ENCODE measurements around the gene NKIRAS2.

The NKIRAS2 gene

GRCh38 chr17:42058063-42058462, 38.2 kb downstream of the NKIRAS2 start:
- no peak overlapping the region for H3K9ac ChIP-seq (ENCODE audit: low read depth, low read length)
- H3K4me3 ChIP-seq (ENCODE audit: low read depth, low read length) = no peak overlapping the region
- no peaks in the 10 kb centered on the region for H3K9me3 ChIP-seq (ENCODE audit: control insufficient read depth, insufficient read depth, low read length)
- no peak overlapping the region for H3K27ac ChIP-seq (ENCODE audit: low read depth, low read length)
- H3K4me1 ChIP-seq (ENCODE audit: control insufficient read depth, insufficient read depth, low read length) = peaks cover 19% of the 10 kb centered on the region
- H3K27me3 ChIP-seq (ENCODE audit: control insufficient read depth, insufficient read depth, low read length) = no peaks in the 10 kb centered on the region
- no peaks in the 10 kb centered on the region for H3K36me3 ChIP-seq (ENCODE audit: control insufficient read depth, insufficient read depth, low read length)

- H3K27ac ChIP-seq (ENCODE audit: low read depth, low read length) = no peak overlapping the region
- no peak overlapping the region for H3K9ac ChIP-seq (ENCODE audit: low read depth, low read length)
- no peaks in the 10 kb centered on the region for H3K27me3 ChIP-seq (ENCODE audit: control insufficient read depth, insufficient read depth, low read length)
- no peaks in the 10 kb centered on the region for H3K9me3 ChIP-seq (ENCODE audit: control insufficient read depth, insufficient read depth, low read length)
- H3K4me3 ChIP-seq (ENCODE audit: low read depth, low read length) = no peak overlapping the region
- peaks cover 17% of the 10 kb centered on the region; the same call in 1 of the 2 replicates for H3K4me1 ChIP-seq (ENCODE audit: control insufficient read depth, insufficient read depth, low read length)
- H3K36me3 ChIP-seq (ENCODE audit: control insufficient read depth, insufficient read depth, low read length) = no peaks in the 10 kb centered on the region
Measured at GRCh38 chr17:42059815-42060214, 39.9 kb downstream of the NKIRAS2 start.

- Histone ChIP-seq H3K27me3 (ENCODE audit: control insufficient read depth, insufficient read depth, low read length) (no peaks in the 10 kb centered on the region), H3K4me3 (ENCODE audit: low read depth, low read length) (no peak overlapping the region), H3K9ac (ENCODE audit: low read depth, low read length) (no peak overlapping the region), H3K36me3 (ENCODE audit: control insufficient read depth, insufficient read depth, low read length) (no peaks in the 10 kb centered on the region), H3K27ac (ENCODE audit: low read depth, low read length) (no peak overlapping the region), H3K4me1 (ENCODE audit: control insufficient read depth, insufficient read depth, low read length) (peaks cover 13% of the 10 kb centered on the region; the same call in 1 of the 2 replicates), H3K9me3 (ENCODE audit: control insufficient read depth, insufficient read depth, low read length) (no peaks in the 10 kb centered on the region)
Measured at GRCh38 chr17:42060231-42060630, 40.3 kb downstream of the NKIRAS2 start.

DNA sequence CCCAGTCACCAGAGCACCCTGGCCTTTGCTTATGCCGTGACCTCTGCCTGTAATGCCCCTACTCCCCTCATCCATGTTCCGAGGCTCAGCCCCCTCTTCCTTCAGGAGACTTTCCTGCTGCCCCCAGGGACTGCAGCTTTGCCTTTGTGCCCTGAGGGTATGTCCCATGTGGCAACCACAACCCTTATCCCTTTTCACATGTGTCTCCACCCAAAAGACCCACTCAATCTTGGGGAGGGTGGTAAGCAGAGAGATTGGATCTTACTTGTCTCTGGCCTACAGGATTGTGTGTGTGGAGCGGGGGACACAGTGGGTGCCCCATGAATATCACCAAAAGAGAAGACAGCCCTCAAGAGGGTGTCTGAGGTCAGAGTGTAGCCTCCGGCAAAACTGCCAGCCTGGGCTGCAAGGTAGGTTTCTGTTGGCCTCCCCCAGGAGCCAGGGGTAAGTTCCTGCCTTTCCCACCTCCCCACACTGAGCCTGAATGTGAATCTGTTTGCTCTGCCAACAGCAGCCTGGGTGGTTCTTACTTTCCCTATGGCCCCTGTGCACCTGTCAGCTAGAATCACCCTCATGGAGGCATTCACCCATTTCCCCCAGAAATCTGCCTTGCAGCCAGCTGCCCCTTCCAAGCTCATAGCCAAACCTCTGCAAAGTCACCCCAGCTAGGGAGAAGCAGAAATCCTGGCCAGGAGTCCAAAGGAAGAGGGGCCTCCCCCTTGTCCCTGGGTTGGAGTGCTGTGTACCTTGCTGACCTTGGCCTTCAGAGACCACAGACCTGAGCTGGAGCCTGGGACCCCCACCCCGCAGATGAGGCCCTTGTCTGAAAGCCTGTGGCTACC, 42.0 kb downstream of the NKIRAS2 start:
- Histone ChIP-seq H3K36me3 (ENCODE audit: control insufficient read depth, insufficient read depth, low read length) (no peaks in the 10 kb centered on the region), H3K27me3 (ENCODE audit: control insufficient read depth, insufficient read depth, low read length) (no peaks in the 10 kb centered on the region), H3K9ac (ENCODE audit: low read depth, low read length) (no peak overlapping the region)

DNA sequence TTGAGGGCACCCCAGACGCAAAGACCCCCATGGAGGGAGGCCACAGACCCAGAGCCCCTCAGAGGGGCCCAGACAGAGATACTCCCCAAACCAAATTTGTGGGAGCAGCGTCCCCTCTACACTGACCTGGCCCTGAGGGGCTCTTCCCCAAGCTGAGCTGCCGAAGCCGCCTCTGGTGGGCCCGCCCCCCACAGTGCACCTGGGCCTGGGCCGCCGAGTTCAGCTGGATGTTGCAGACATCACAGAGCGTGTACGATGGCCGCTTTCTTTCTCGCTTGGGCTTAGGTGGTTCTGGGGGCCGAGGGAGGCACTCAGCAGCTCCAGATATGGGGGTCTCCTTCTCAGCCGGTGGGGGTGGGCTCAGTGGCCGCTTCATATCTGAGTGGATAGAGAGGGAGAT, 42.8 kb downstream of the NKIRAS2 start:
- Histone ChIP-seq H3K9me3 (ENCODE audit: control insufficient read depth, insufficient read depth, low read length) (no peaks in the 10 kb centered on the region), H3K9ac (ENCODE audit: low read depth, low read length) (no peak overlapping the region), H3K36me3 (ENCODE audit: control insufficient read depth, insufficient read depth, low read length) (no peaks in the 10 kb centered on the region), H3K4me1 (ENCODE audit: control insufficient read depth, insufficient read depth, low read length) (peaks cover 11% of the 10 kb centered on the region; the same call in 1 of the 2 replicates), H3K27ac (ENCODE audit: low read depth, low read length) (no peak overlapping the region), H3K27me3 (ENCODE audit: control insufficient read depth, insufficient read depth, low read length) (no peaks in the 10 kb centered on the region), H3K4me3 (ENCODE audit: low read depth, low read length) (no peak overlapping the region)

More for the DNA sequence above, 42.0 kb downstream of the NKIRAS2 start:
- Histone ChIP-seq H3K27ac (ENCODE audit: low read depth, low read length) (no peak overlapping the region), H3K4me1 (ENCODE audit: control insufficient read depth, insufficient read depth, low read length) (peaks cover 11% of the 10 kb centered on the region; the same call in 1 of the 2 replicates), H3K9me3 (ENCODE audit: control insufficient read depth, insufficient read depth, low read length) (no peaks in the 10 kb centered on the region), H3K4me3 (ENCODE audit: low read depth, low read length) (no peak overlapping the region)

DNA sequence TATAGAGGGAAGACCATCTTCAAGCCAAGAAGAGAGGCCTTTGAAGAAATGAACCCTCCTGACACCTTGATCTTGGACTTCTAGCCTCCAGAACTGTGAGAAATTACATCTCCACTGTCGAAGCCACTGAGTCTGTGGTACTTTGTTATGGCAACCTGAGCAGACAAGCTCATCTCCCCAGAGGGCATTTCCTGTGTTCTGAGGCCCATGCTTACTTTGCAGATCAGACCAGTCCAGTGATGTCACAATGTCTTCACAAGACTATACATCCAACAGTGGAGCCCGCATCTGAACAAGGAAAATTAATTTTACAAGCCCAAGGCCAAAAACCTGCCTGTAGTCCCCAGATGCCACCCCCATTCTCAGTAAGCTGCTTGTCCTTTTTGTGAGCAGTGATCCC, 45.3 kb downstream of the NKIRAS2 start:
- peaks cover 11% of the 10 kb centered on the region; the same call in 1 of the 2 replicates for H3K4me1 ChIP-seq (ENCODE audit: control insufficient read depth, insufficient read depth, low read length)
- no peaks in the 10 kb centered on the region for H3K36me3 ChIP-seq (ENCODE audit: control insufficient read depth, insufficient read depth, low read length)
- no peaks in the 10 kb centered on the region for H3K9me3 ChIP-seq (ENCODE audit: control insufficient read depth, insufficient read depth, low read length)
- H3K27me3 ChIP-seq (ENCODE audit: control insufficient read depth, insufficient read depth, low read length) = no peaks in the 10 kb centered on the region
- H3K9ac ChIP-seq (ENCODE audit: low read depth, low read length) = no peak overlapping the region
- H3K27ac ChIP-seq (ENCODE audit: low read depth, low read length) = no peak overlapping the region
- no peak overlapping the region for H3K4me3 ChIP-seq (ENCODE audit: low read depth, low read length)

DNA sequence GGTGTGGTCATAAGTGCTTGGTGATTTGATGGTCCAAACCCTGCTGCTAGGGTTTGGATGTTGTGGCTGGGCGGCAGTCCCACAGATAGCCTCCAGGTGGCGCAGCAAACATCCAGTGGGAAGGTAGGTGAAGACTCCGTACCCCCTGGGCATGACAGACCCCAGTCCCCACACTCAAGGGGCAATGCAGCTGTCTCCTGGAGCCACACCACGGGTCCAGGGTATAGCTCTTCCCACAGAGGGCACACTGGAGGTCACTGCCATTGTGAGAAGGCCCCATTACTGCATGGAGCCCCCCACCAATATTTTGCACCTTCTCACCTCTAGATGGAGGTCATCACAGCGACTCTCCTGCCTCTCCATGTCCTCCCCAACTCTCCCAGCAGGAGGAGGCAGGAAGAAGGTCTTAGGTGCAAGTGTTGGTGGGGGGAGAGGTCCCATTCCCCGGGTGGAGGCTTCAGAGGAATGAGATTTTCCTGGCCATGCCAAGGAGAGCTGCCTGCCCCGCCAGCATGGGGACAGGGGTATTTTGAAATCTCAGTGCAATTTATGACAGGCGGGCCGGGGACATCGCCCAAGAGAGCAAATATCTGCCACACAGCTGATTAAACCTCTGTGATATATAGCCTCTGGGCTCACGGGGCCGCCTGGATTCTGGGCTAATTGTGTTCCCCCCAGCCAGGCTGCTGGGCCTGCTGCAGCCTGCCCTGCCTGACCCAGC, 47.6 kb downstream of the NKIRAS2 start:
- H3K9me3 ChIP-seq (ENCODE audit: control insufficient read depth, insufficient read depth, low read length) = no peaks in the 10 kb centered on the region
- H3K4me3 ChIP-seq (ENCODE audit: low read depth, low read length) = no peak overlapping the region
- H3K27ac ChIP-seq (ENCODE audit: low read depth, low read length) = no peak overlapping the region
- H3K27me3 ChIP-seq (ENCODE audit: control insufficient read depth, insufficient read depth, low read length) = peaks cover 14% of the 10 kb centered on the region
- no peaks in the 10 kb centered on the region for H3K36me3 ChIP-seq (ENCODE audit: control insufficient read depth, insufficient read depth, low read length)
- H3K9ac ChIP-seq (ENCODE audit: low read depth, low read length) = no peak overlapping the region
- peaks cover 4% of the 10 kb centered on the region; the same call in 1 of the 2 replicates for H3K4me1 ChIP-seq (ENCODE audit: control insufficient read depth, insufficient read depth, low read length)

GRCh38 chr17:42068979-42069378, 49.1 kb downstream of the NKIRAS2 start:
- H3K4me3 ChIP-seq (ENCODE audit: low read depth, low read length) = no peak overlapping the region
- no peaks in the 10 kb centered on the region for H3K4me1 ChIP-seq (ENCODE audit: control insufficient read depth, insufficient read depth, low read length)
- H3K9me3 ChIP-seq (ENCODE audit: control insufficient read depth, insufficient read depth, low read length) = no peaks in the 10 kb centered on the region
- H3K9ac ChIP-seq (ENCODE audit: low read depth, low read length) = no peak overlapping the region
- H3K27ac ChIP-seq (ENCODE audit: low read depth, low read length) = no peak overlapping the region
- H3K27me3 ChIP-seq (ENCODE audit: control insufficient read depth, insufficient read depth, low read length) = peaks cover 24% of the 10 kb centered on the region
- H3K36me3 ChIP-seq (ENCODE audit: control insufficient read depth, insufficient read depth, low read length) = no peaks in the 10 kb centered on the region

GRCh38 chr17:42071810-42072209, 51.9 kb downstream of the NKIRAS2 start:
- H3K4me3 ChIP-seq (ENCODE audit: low read depth, low read length) = peak overlapping the region; percentile 68
- no peaks in the 10 kb centered on the region for H3K4me1 ChIP-seq (ENCODE audit: control insufficient read depth, insufficient read depth, low read length)
- H3K27me3 ChIP-seq (ENCODE audit: control insufficient read depth, insufficient read depth, low read length) = peaks cover 24% of the 10 kb centered on the region
- no peak overlapping the region for H3K27ac ChIP-seq (ENCODE audit: low read depth, low read length)
- H3K9ac ChIP-seq (ENCODE audit: low read depth, low read length) = no peak overlapping the region
- no peaks in the 10 kb centered on the region for H3K36me3 ChIP-seq (ENCODE audit: control insufficient read depth, insufficient read depth, low read length)
- no peaks in the 10 kb centered on the region for H3K9me3 ChIP-seq (ENCODE audit: control insufficient read depth, insufficient read depth, low read length)

DNA sequence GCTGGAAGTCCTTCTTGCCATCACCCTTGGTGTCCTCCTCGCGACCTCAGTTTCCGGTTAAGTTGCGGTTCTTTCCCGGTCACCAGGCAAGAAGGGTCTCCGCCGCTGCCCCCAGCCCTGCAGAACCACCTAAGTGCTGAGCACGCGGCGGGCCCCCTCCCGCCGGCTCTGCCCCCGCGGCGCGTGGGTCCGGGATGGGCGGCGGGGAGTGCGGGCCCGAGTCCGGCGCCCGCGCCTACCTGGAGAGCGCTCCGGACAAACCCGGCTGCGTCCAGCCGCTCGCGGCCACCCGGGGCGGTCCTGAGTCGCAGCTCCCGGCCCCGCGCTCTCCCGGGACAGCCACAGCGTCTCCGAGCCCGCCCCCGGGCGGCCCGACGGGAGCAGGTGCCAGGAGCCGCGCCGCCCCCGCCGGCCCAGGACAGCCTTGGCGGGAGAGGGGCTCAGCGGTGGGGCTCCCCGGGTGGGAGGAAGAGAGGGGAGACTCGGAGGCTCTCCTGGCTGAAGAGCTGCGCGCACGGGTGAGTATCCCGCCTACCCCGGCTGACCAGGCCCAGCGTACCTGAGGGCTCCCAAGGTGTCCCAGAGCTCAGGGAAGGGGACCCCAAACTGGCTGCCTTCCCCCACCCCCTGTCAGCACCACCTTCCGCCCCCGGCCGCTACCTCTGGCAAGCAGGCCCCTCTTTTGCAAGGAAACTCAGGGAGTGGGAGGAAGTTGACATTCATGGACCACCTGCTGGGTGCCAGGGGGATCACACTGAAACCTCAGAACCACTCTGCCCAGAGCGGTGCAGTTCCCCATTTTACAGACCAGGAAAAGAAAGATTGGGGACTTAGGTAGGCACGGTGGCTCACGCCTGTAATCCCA, 52.7 kb downstream of the NKIRAS2 start:
- Histone ChIP-seq H3K4me3 (ENCODE audit: low read depth, low read length) (peak overlapping the region; percentile 68), H3K27me3 (ENCODE audit: control insufficient read depth, insufficient read depth, low read length) (peaks cover 24% of the 10 kb centered on the region), H3K36me3 (ENCODE audit: control insufficient read depth, insufficient read depth, low read length) (no peaks in the 10 kb centered on the region), H3K9me3 (ENCODE audit: control insufficient read depth, insufficient read depth, low read length) (no peaks in the 10 kb centered on the region), H3K27ac (ENCODE audit: low read depth, low read length) (no peak overlapping the region), H3K4me1 (ENCODE audit: control insufficient read depth, insufficient read depth, low read length) (no peaks in the 10 kb centered on the region), H3K9ac (ENCODE audit: low read depth, low read length) (no peak overlapping the region; the same call in 1 of the 2 replicates)

All from HUES48 (cell line).